ENCODE measurements around the gene DUSP18.

Gene DUSP18

GRCh38 chr22:30664798-30665197, 2.9 kb downstream of the DUSP18 start:
- no peak for TF ChIP-seq POLR2A (IDR thresholded peaks at IDR 0.05; ENCODE audit: extremely low read depth, insufficient read length)
- TF ChIP-seq MAX (IDR thresholded peaks at IDR 0.05; ENCODE audit: low read depth, low read length), result no peak
- no peak for DNase-seq (ENCODE audit: low read depth)
- no peak overlapping the region for H3K4me3 ChIP-seq (ENCODE audit: low read depth, low read length)

GRCh38 chr22:30662040-30662439, 5.6 kb downstream of the DUSP18 start:
- H3K4me3 ChIP-seq (ENCODE audit: low read depth, low read length), result no peak overlapping the region
- DNase-seq (ENCODE audit: low read depth), result no peak
- no peak for TF ChIP-seq MYC (IDR thresholded peaks at IDR 0.05; ENCODE audit: low read depth, low read length)
- no peak for TF ChIP-seq POLR2A (IDR thresholded peaks at IDR 0.05; ENCODE audit: extremely low read depth, insufficient read length)
- TF ChIP-seq MAX (IDR thresholded peaks at IDR 0.05; ENCODE audit: low read depth, low read length), result no peak

GRCh38 chr22:30655532-30655931, 12.1 kb downstream of the DUSP18 start:
- H3K4me3 ChIP-seq (ENCODE audit: low read depth, low read length), result no peak overlapping the region
- no peak for DNase-seq (ENCODE audit: low read depth)
- TF ChIP-seq CTCF (IDR thresholded peaks at IDR 0.05; ENCODE audit: low read depth, low read length) (no peak), MAX (IDR thresholded peaks at IDR 0.05; ENCODE audit: low read depth, low read length) (no peak), POLR2A (IDR thresholded peaks at IDR 0.05; ENCODE audit: extremely low read depth, insufficient read length) (no peak), MYC (IDR thresholded peaks at IDR 0.05; ENCODE audit: low read depth, low read length) (no peak)

GRCh38 chr22:30654361-30654760, 13.3 kb downstream of the DUSP18 start:
- no peak overlapping the region for H3K4me3 ChIP-seq (ENCODE audit: low read depth, low read length)
- TF ChIP-seq CTCF (IDR thresholded peaks at IDR 0.05; ENCODE audit: low read depth, low read length) (no peak), MYC (IDR thresholded peaks at IDR 0.05; ENCODE audit: low read depth, low read length) (no peak), MAX (IDR thresholded peaks at IDR 0.05; ENCODE audit: low read depth, low read length) (no peak), POLR2A (IDR thresholded peaks at IDR 0.05; ENCODE audit: extremely low read depth, insufficient read length) (no peak)
- DNase-seq (ENCODE audit: low read depth), result no peak

GRCh38 chr22:30652852-30653251, 14.8 kb downstream of the DUSP18 start:
- no peak overlapping the region for H3K4me3 ChIP-seq (ENCODE audit: low read depth, low read length)
- no peak for DNase-seq (ENCODE audit: low read depth)
- TF ChIP-seq CTCF (IDR thresholded peaks at IDR 0.05; ENCODE audit: low read depth, low read length) (no peak), POLR2A (IDR thresholded peaks at IDR 0.05; ENCODE audit: extremely low read depth, insufficient read length) (no peak), MAX (IDR thresholded peaks at IDR 0.05; ENCODE audit: low read depth, low read length) (no peak), MYC (IDR thresholded peaks at IDR 0.05; ENCODE audit: low read depth, low read length) (no peak)

GRCh38 chr22:30650508-30651116, 17.1 kb downstream of the DUSP18 start:
- DNase-seq (ENCODE audit: low read depth), result no peak
- no peak overlapping the region for H3K4me3 ChIP-seq (ENCODE audit: low read depth, low read length)
- no peak for TF ChIP-seq MAX (IDR thresholded peaks at IDR 0.05; ENCODE audit: low read depth, low read length)
- TF ChIP-seq POLR2A (IDR thresholded peaks at IDR 0.05; ENCODE audit: extremely low read depth, insufficient read length), result no peak
- TF ChIP-seq CTCF (IDR thresholded peaks at IDR 0.05; ENCODE audit: low read depth, low read length), result no peak
- no peak for TF ChIP-seq MYC (IDR thresholded peaks at IDR 0.05; ENCODE audit: low read depth, low read length)
